Endothelial cell of umbilical vein (primary cell): Measurements from ENCODE around the gene DNAI2. TPM values are rescaled to one million over a fixed set of nuclear protein-coding genes. Genes with fewer than 3 reads are reported as not detected.

Experiments
- BruUV-seq: library from RNA; stranded (reverse); fragments of 400-500 nt; replicated peaks from 2 replicates; lab custom pipeline; 2021; lab: Mats Ljungman, UMichigan
- CTCF ChIA-PET: fragments of 300-600, 350-600 bp; sonication (Branson Sonifier 250); formaldehyde crosslinking; loops from one replicate; lab custom pipeline; 2021; ENCODE audit warnings: antibody characterized with exemption, inconsistent platforms; lab: Charles Lee
- POLR2A ChIA-PET: fragments of 300-600, 350-600 bp; sonication (Branson Sonifier 250); formaldehyde crosslinking; loops from one replicate; lab custom pipeline; 2021; ENCODE audit warnings: antibody characterized with exemption, inconsistent platforms; lab: Charles Lee
- DNase-seq: peaks from one replicate; pipeline ENCODE4 v3.0.0-alpha.2; 2011; ENCODE audit warnings: low read depth, low spot score
- FAIRE-seq: peaks from 2 replicates; lab custom pipeline; 2011; peaks lifted over from hg19 to GRCh38; lab: Jason Lieb, UNC
- H2AFZ ChIP-seq: 2 replicates; pipeline ENCODE4 v1.6.0; 2012; ENCODE audit warnings: low read depth, low read length, control low read depth, inconsistent platforms
- H3K27ac ChIP-seq: 2 replicates; pipeline ENCODE4 v1.5.1; 2011; ENCODE audit warnings: low read depth, mild to moderate bottlenecking, control low read depth, low read length, moderate library complexity; ENCODE audit not compliant: insufficient read depth
- H3K27me3 ChIP-seq, 2 experiments: 2 replicates each; pipeline versions ENCODE4 v1.6.0 to v1.6.1; 2011; ENCODE audit warnings: low read length in 2 of 2, mixed read lengths in 1 of 2; ENCODE audit not compliant: control insufficient read depth in 2 of 2, insufficient read depth in 2 of 2
- H3K36me3 ChIP-seq, 2 experiments: 2 replicates in 1 of 2; 3 replicates in 1 of 2; pipeline ENCODE4 v1.5.1; 2011; ENCODE audit warnings: low read length in 2 of 2, mild to moderate bottlenecking in 1 of 2, moderate library complexity in 1 of 2; ENCODE audit not compliant: control insufficient read depth in 2 of 2, insufficient read depth in 2 of 2; ENCODE audit errors: extremely low read depth in 1 of 2
- H3K4me1 ChIP-seq: 3 replicates; pipeline ENCODE4 v1.5.1; 2011; ENCODE audit warnings: mild to moderate bottlenecking, low read length; ENCODE audit not compliant: control insufficient read depth, insufficient read depth; ENCODE audit errors: extremely low read depth
- H3K4me2 ChIP-seq: 2 replicates; pipeline ENCODE4 v1.6.1; 2011; ENCODE audit warnings: low read length, control low read depth, mixed read lengths; ENCODE audit not compliant: insufficient read depth
- H3K4me3 ChIP-seq, 3 experiments: fragments of 200-600 bp in 1 of 3; sonication (generic), shearing (Covaris generic) in 1 of 3; replicated peaks in 1 of 3; 2 replicates each; pipeline ENCODE4 v1.5.1; 2011 to 2016; ENCODE audit warnings: control low read depth in 3 of 3, low read length in 3 of 3, mild to moderate bottlenecking in 2 of 3, inconsistent platforms in 1 of 3, low read depth in 1 of 3, moderate library complexity in 1 of 3; ENCODE audit not compliant: insufficient read depth in 1 of 3
- H3K79me2 ChIP-seq: 2 replicates; pipeline ENCODE4 v1.6.0; 2012; ENCODE audit warnings: low read length, inconsistent platforms; ENCODE audit not compliant: control insufficient read depth, insufficient read depth
- H3K9ac ChIP-seq: replicated peaks from 2 replicates; pipeline ENCODE3; 2011; ENCODE audit warnings: low read length, control low read depth; ENCODE audit not compliant: insufficient read depth; ENCODE audit errors: extremely low read depth
- H3K9me1 ChIP-seq: replicated peaks from 3 replicates; pipeline ENCODE4 v1.6.0; 2011; ENCODE audit warnings: mild to moderate bottlenecking, low read length; ENCODE audit not compliant: control insufficient read depth, insufficient read depth; ENCODE audit errors: extremely low read depth
- H3K9me3 ChIP-seq: replicated peaks from 2 replicates; pipeline ENCODE4 v1.5.1; 2012; ENCODE audit warnings: low read length, inconsistent platforms; ENCODE audit not compliant: control insufficient read depth, insufficient read depth
- H4K20me1 ChIP-seq: replicated peaks from 2 replicates; pipeline ENCODE3; 2011; ENCODE audit warnings: mild to moderate bottlenecking, low read length; ENCODE audit not compliant: control insufficient read depth, insufficient read depth; ENCODE audit errors: extremely low read depth
- CTCF ChIP-seq, 2 donors: IDR thresholded peaks; 1 replicate in 1 of 2; 2 replicates in 1 of 2; pipeline ENCODE4 v1.5.1; 2011; ENCODE audit warnings: low read length in 2 of 2, mild to moderate bottlenecking in 2 of 2, moderate library complexity in 2 of 2, control low read depth in 1 of 2, inconsistent platforms in 1 of 2, low read depth in 1 of 2; ENCODE audit not compliant: insufficient read depth in 1 of 2; ENCODE audit errors: extremely low read depth in 1 of 2
- EZH2 ChIP-seq: IDR thresholded peaks from 2 replicates; pipeline ENCODE4 v1.6.1; 2012; ENCODE audit warnings: borderline replicate concordance, low read depth, mild to moderate bottlenecking, moderate library complexity, low read length, inconsistent platforms; ENCODE audit not compliant: severe bottlenecking
- FOS ChIP-seq: IDR thresholded peaks from 2 replicates; pipeline ENCODE4 v1.6.1; 2011; ENCODE audit warnings: mild to moderate bottlenecking, low read length, moderate library complexity, borderline replicate concordance; ENCODE audit not compliant: insufficient read depth
- GATA2 ChIP-seq: IDR thresholded peaks from 2 replicates; pipeline ENCODE4 v1.7.0; 2011; ENCODE audit warnings: low read depth, mild to moderate bottlenecking, moderate library complexity, mixed read lengths, low read length; ENCODE audit not compliant: insufficient read length, insufficient read depth
- JUN ChIP-seq: IDR thresholded peaks from 2 replicates; pipeline ENCODE4 v1.6.1; 2011; ENCODE audit warnings: borderline replicate concordance, low read depth; ENCODE audit not compliant: insufficient read length, insufficient read depth
- MYC ChIP-seq: IDR thresholded peaks from one replicate; pipeline ENCODE4 v1.6.1; 2011; ENCODE audit warnings: mild to moderate bottlenecking, low read depth, low read length
- POLR2A ChIP-seq: IDR thresholded peaks from 2 replicates; pipeline ENCODE4 v1.6.1; 2012; ENCODE audit warnings: low read depth, mild to moderate bottlenecking, control low read depth, low read length
- POLR2AphosphoS5 ChIP-seq: IDR thresholded peaks from 2 replicates; pipeline ENCODE4 v1.6.1; 2012; ENCODE audit warnings: low read depth, mild to moderate bottlenecking, control low read depth, low read length, moderate library complexity; ENCODE audit not compliant: insufficient read depth
- dilution Hi-C: fragments of 300-500 bp; cut with MboI; formaldehyde crosslinking; loops from one replicate; pipeline ENCODE4 v1.15.0; 2019; ENCODE audit warnings: low sequenced_read_pairs; ENCODE audit not compliant: extremely low pct_ligation_motif_present
- intact Hi-C: fragments of 100-400 bp; cut with micrococcal nuclease; formaldehyde crosslinking; loops from one replicate; pipeline ENCODE4 v1.10.0; 2022
- polyA plus RNA-seq, 4 experiments: library from polyadenylated mRNA; depleted of rRNA in 3 of 4; stranded (reverse) in 3 of 4; unstranded in 1 of 4; fragments of >200 nt; gene quantifications; 2 replicates each; pipeline versions ENCODE4 v1.2.1 to v1.2.3, GENCODE V29; 2011 to 2012; ENCODE audit warnings: missing spikeins in 1 of 4
- total RNA-seq: library from RNA; stranded (reverse); gene quantifications from 2 replicates; pipeline ENCODE4 v1.2.3, GENCODE V29; 2021
- TF ChIP-seq, protein P1 (sequence below): IDR thresholded peaks from 2 replicates; pipeline ENCODE4 v1.6.1; 2011; ENCODE audit not compliant: insufficient read depth, insufficient read length

The DNAI2 gene
- total and polyA plus RNA-seq, 2 donors (not counting 3 experiments of a cell fraction or from before 2014, with no cell fraction given) = not detected

- Histone ChIP-seq H3K9me3 (no peaks in the 10 kb centered on the region), H3K36me3 (no peaks in the 10 kb centered on the region), H3K27me3 (no peaks in the 10 kb centered on the region), H3K27ac (no peak overlapping the region), H2AFZ (no peak overlapping the region), H3K4me2 (no peak overlapping the region), H3K79me2 (no peaks in the 10 kb centered on the region), H3K9me1 (no peaks in the 10 kb centered on the region), H4K20me1 (no peaks in the 10 kb centered on the region), H3K4me3 (no peak overlapping the region), H3K4me1 (no peaks in the 10 kb centered on the region), H3K9ac (no peak overlapping the region)
- FAIRE-seq (no peak), DNase-seq (no peak)
- POLR2A ChIA-PET = no interaction called here
- intact Hi-C loops = no loop called here
- BruUV-seq = no TSS peak
- TF ChIP-seq FOS (no peak), GATA2 (no peak), JUN (no peak), POLR2AphosphoS5 (no peak), CTCF (IDR thresholded peaks at IDR 0.05; ENCODE audit: extremely low read depth in 1 of 2, insufficient read depth in 1 of 2, low read depth in 1 of 2, low read length in 2 of 2) (no peak), MYC (no peak), EZH2 (no peak), POLR2A (no peak)
- TF ChIP-seq, protein P1, sequence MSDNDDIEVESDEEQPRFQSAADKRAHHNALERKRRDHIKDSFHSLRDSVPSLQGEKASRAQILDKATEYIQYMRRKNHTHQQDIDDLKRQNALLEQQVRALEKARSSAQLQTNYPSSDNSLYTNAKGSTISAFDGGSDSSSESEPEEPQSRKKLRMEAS = no peak
- dilution Hi-C loops = no loop called here
- CTCF ChIA-PET = no interaction called here
Measured at GRCh38 chr17:74292495-74292894, 18.5 kb downstream of the DNAI2 start.
